Neural progenitor cell (in vitro differentiated cells): ENCODE results near the gene LONRF2. TPM values are rescaled to one million over a fixed set of nuclear protein-coding genes. Genes with fewer than 3 reads are reported as not detected.

Experiments
- DNase-seq: peaks from one replicate; pipeline ENCODE4 v3.0.0-alpha.2; 2016; ENCODE audit warnings: low spot score
- H2AFZ ChIP-seq: fragments of 200-600 bp; sonication (generic); replicated peaks from 2 replicates; pipeline ENCODE4 v1.6.1; 2016; ENCODE audit warnings: antibody characterized with exemption
- H3F3A ChIP-seq: fragments of 200-600 bp; sonication (generic); 2 replicates; pipeline ENCODE4 v1.6.1; 2016; ENCODE audit warnings: antibody characterized with exemption, low read depth
- H3K27ac ChIP-seq: fragments of 200-600 bp; sonication (generic); 2 replicates; pipeline ENCODE4 v1.5.1; 2016; ENCODE audit warnings: mild to moderate bottlenecking
- H3K27me3 ChIP-seq: fragments of 200-600 bp; sonication (generic); 2 replicates; pipeline ENCODE4 v1.6.1; 2016; ENCODE audit warnings: mild to moderate bottlenecking, moderate library complexity
- H3K36me3 ChIP-seq: fragments of 200-600 bp; sonication (generic); 2 replicates; pipeline ENCODE4 v1.5.1; 2016
- H3K4me1 ChIP-seq: fragments of 200-600 bp; sonication (generic); 2 replicates; pipeline ENCODE4 v1.6.1; 2016; ENCODE audit warnings: mixed run types
- H3K4me2 ChIP-seq: fragments of 200-600 bp; sonication (generic); 2 replicates; pipeline ENCODE4 v1.6.1; 2016
- H3K4me3 ChIP-seq: fragments of 200-600 bp; sonication (generic); 2 replicates; pipeline ENCODE4 v1.5.1; 2016
- H3K79me2 ChIP-seq: fragments of 200-600 bp; sonication (generic); 2 replicates; pipeline ENCODE4 v1.6.1; 2016; ENCODE audit warnings: low read depth
- H3K9ac ChIP-seq: fragments of 200-600 bp; sonication (generic); 2 replicates; pipeline ENCODE4 v1.6.1; 2016
- H3K9me3 ChIP-seq: fragments of 200-600 bp; sonication (generic); 2 replicates; pipeline ENCODE4 v1.5.1; 2016; ENCODE audit warnings: low read depth
- H4K20me1 ChIP-seq: fragments of 200-600 bp; sonication (generic); 2 replicates; pipeline ENCODE4 v1.6.1; 2016; ENCODE audit warnings: low read depth
- H3K27ac Mint-ChIP-seq: 3 replicates; pipeline ENCODE4 v1.8.0; 2021; ENCODE audit warnings: mixed read lengths
- H3K27me3 Mint-ChIP-seq: 2 replicates; pipeline ENCODE4 v1.8.0; 2022; ENCODE audit warnings: low read depth, mild to moderate bottlenecking, inconsistent platforms, moderate library complexity, mixed read lengths; ENCODE audit not compliant: insufficient read depth
- H3K36me3 Mint-ChIP-seq: 3 replicates; pipeline ENCODE4 v1.8.0; 2021; ENCODE audit warnings: mixed read lengths
- H3K4me1 Mint-ChIP-seq: 3 replicates; pipeline ENCODE4 v1.8.0; 2021; ENCODE audit warnings: mixed read lengths
- H3K4me3 Mint-ChIP-seq: 3 replicates; pipeline ENCODE4 v1.8.0; 2021; ENCODE audit warnings: mild to moderate bottlenecking, moderate library complexity, mixed read lengths
- H3K9me3 Mint-ChIP-seq: 3 replicates; pipeline ENCODE4 v1.8.0; 2020; ENCODE audit warnings: mixed read lengths
- EZH2phosphoT487 ChIP-seq: fragments of 200-600 bp; sonication (generic); IDR thresholded peaks from 2 replicates; pipeline ENCODE4 v1.6.1; 2017; ENCODE audit warnings: antibody characterized with exemption
- small RNA-seq: library from RNA; depleted of rRNA; stranded (forward); fragments of <200 nt; gene quantifications from one replicate; pipeline ENCODE3, GENCODE V24; 2015
- total RNA-seq: library from RNA; depleted of rRNA; stranded (reverse); fragments of >200 nt; gene quantifications from 2 replicates; pipeline ENCODE4 v1.2.3, GENCODE V29; 2015; ENCODE audit warnings: low replicate concordance

LONRF2 gene
- total RNA-seq, 1 donor from 2014 or later, result 0.37 TPM

GRCh38 chr2:100223502-100223901, 98.8 kb downstream of the LONRF2 start:
- H3K9me3 ChIP-seq, result no peaks in the 10 kb centered on the region
- H3K4me3 ChIP-seq, result no peak overlapping the region
- H2AFZ ChIP-seq, result no peak overlapping the region
- H4K20me1 ChIP-seq, result no peaks in the 10 kb centered on the region
- H3K36me3 Mint-ChIP-seq, result no peaks in the 10 kb centered on the region
- H3K79me2 ChIP-seq, result no peaks in the 10 kb centered on the region
- no peaks in the 10 kb centered on the region for H3K36me3 ChIP-seq
- no peak overlapping the region for H3K27ac Mint-ChIP-seq
- no peak for DNase-seq
- H3K9me3 Mint-ChIP-seq, result peaks cover 2% of the 10 kb centered on the region
- no peak overlapping the region for H3K4me3 Mint-ChIP-seq
- H3K4me2 ChIP-seq, result no peak overlapping the region
- no peak for TF ChIP-seq EZH2phosphoT487
- no peaks in the 10 kb centered on the region for H3K27me3 ChIP-seq
- no peaks in the 10 kb centered on the region for H3K4me1 ChIP-seq
- no peak overlapping the region for H3K9ac ChIP-seq
- H3K27ac ChIP-seq, result no peak overlapping the region
- H3K4me1 Mint-ChIP-seq, result no peaks in the 10 kb centered on the region
- H3F3A ChIP-seq, result no peaks in the 10 kb centered on the region
- H3K27me3 Mint-ChIP-seq, result no peaks in the 10 kb centered on the region

Small RNA genes lying within 50 kb of the gene (small RNA-seq; reads per million reads assigned to genes)
- gene AC012493.2, result not detected

Other genes starting within 250 kb of the LONRF2 start
- 0.26 and 0.56 TPM in 2 replicates for gene AFF3, start 179.9 kb downstream of the LONRF2 start, total RNA-seq
- gene CHST10, start 95.2 kb upstream of the LONRF2 start, total RNA-seq, result 27.3 and 28.1 TPM in 2 replicates
- gene NMS, start 148.0 kb upstream of the LONRF2 start, total RNA-seq, result not detected in 2 replicates
- 15.4 and 24.9 TPM in 2 replicates for gene PDCL3, start 240.5 kb upstream of the LONRF2 start, total RNA-seq